GM12878 (cell line): Measurements from ENCODE around the gene WDR48. TPM values are rescaled to one million over a fixed set of nuclear protein-coding genes. Genes with fewer than 3 reads are reported as not detected.
A peak's percentile ranks its signal among the peaks of the same experiment; 100 is the strongest.

Experiments
- ATAC-seq: fragments of 200-7000 bp; cut with Tn5 transposase; 3 replicates; pipeline ENCODE4 v1.9.1; 2020; ENCODE audit warnings: mild to moderate bottlenecking, moderate library complexity
- BruUV-seq: library from RNA; stranded (reverse); fragments of 400-500 nt; replicated peaks from 2 replicates; lab custom pipeline; 2021; lab: Mats Ljungman, UMichigan
- CTCF ChIA-PET: fragments of 300-600 bp; sonication (Branson Sonifier 250); formaldehyde crosslinking; extraction: SDS; loops from one replicate; lab custom pipeline; 2021; ENCODE audit warnings: inconsistent platforms; lab: Yijun Ruan, JAX
- POLR2A ChIA-PET: fragments of 350-600 bp; formaldehyde crosslinking; extraction: SDS; loops from one replicate; lab custom pipeline; 2021; ENCODE audit warnings: inconsistent platforms; lab: Charles Lee
- RAD21 ChIA-PET: fragments of 300-600 bp; sonication (Branson Sonifier 250); formaldehyde crosslinking; loops from one replicate; lab custom pipeline; 2023; ENCODE audit warnings: antibody characterized with exemption; ENCODE audit not compliant: unreplicated experiment; lab: Charles Lee
- SMC1A ChIA-PET: fragments of 300-600 bp; sonication (Branson Sonifier 250); formaldehyde crosslinking; loops from one replicate; lab custom pipeline; 2023; ENCODE audit not compliant: unreplicated experiment, uncharacterized antibody; lab: Charles Lee
- DNase-seq: peaks from one replicate; pipeline ENCODE4 v3.0.0-alpha.2; 2011; ENCODE audit warnings: low read depth, low spot score
- FAIRE-seq: peaks from 3 replicates; lab custom pipeline; 2011; peaks lifted over from hg19 to GRCh38; lab: Jason Lieb, UNC
- H2AFZ ChIP-seq: 2 replicates; pipeline ENCODE4 v1.6.0; 2011; ENCODE audit warnings: low read depth, low read length, control low read depth; ENCODE audit not compliant: control insufficient read depth
- H3K27ac ChIP-seq: 2 replicates; pipeline ENCODE4 v1.5.1; 2011; ENCODE audit warnings: control low read depth; ENCODE audit not compliant: control insufficient read depth, insufficient read depth
- H3K27me3 ChIP-seq, 2 experiments: replicated peaks in 1 of 2; 2 replicates each; pipeline versions ENCODE4 v1.6.0 to v1.6.1; 2011; ENCODE audit warnings: low read length in 1 of 2; ENCODE audit not compliant: control insufficient read depth in 2 of 2, insufficient read depth in 2 of 2
- H3K36me3 ChIP-seq, 2 experiments: 2 replicates each; pipeline ENCODE4 v1.5.1; 2011; ENCODE audit warnings: low read length in 1 of 2; ENCODE audit not compliant: control insufficient read depth in 2 of 2, insufficient read depth in 2 of 2
- H3K4me1 ChIP-seq: 2 replicates; pipeline ENCODE4 v1.6.1; 2011; ENCODE audit warnings: mild to moderate bottlenecking, low read length, moderate library complexity, mixed read lengths; ENCODE audit not compliant: control insufficient read depth, insufficient read depth
- H3K4me2 ChIP-seq: 2 replicates; pipeline ENCODE4 v1.6.0; 2011; ENCODE audit warnings: control low read depth; ENCODE audit not compliant: control insufficient read depth, insufficient read depth
- H3K4me3 ChIP-seq: fragments of 200-600 bp; sonication (generic); 2 replicates; pipeline ENCODE4 v1.5.1; 2016
- H3K79me2 ChIP-seq: 2 replicates; pipeline ENCODE4 v1.6.0; 2011; ENCODE audit warnings: low read length; ENCODE audit not compliant: control insufficient read depth, insufficient read depth
- H3K9ac ChIP-seq: 2 replicates; pipeline ENCODE4 v1.8.0; 2011; ENCODE audit warnings: low read length, control low read depth, mixed read lengths; ENCODE audit not compliant: control insufficient read depth, insufficient read depth
- H3K9me3 ChIP-seq: replicated peaks from 3 replicates; pipeline ENCODE4 v1.5.1; 2011; ENCODE audit warnings: mild to moderate bottlenecking, low read length; ENCODE audit not compliant: control insufficient read depth, insufficient read depth
- H4K20me1 ChIP-seq: 2 replicates; pipeline ENCODE4 v1.6.0; 2011; ENCODE audit not compliant: control insufficient read depth, insufficient read depth
- NFYA ChIP-seq: IDR thresholded peaks from 2 replicates; pipeline ENCODE4 v1.6.1; 2011; ENCODE audit warnings: low read depth, mild to moderate bottlenecking, low read length, improper control_type of control experiment, borderline replicate concordance
- POLR2AphosphoS5 ChIP-seq: IDR thresholded peaks from 2 replicates; pipeline ENCODE4 v1.6.1; 2011; ENCODE audit warnings: mild to moderate bottlenecking, low read length, inconsistent platforms
- SIN3A ChIP-seq: IDR thresholded peaks from 2 replicates; pipeline ENCODE4 v1.6.1; 2012; ENCODE audit warnings: low read depth, low read length, improper control_type of control experiment
- WGBS: methylation state at CpG from one replicate; pipeline ENCODE4 v1.1.6; 2016; ENCODE audit warnings: low lambda C conversion rate; ENCODE audit not compliant: insufficient replicate concordance, insufficient coverage; ENCODE audit errors: missing lambda C conversion rate; 5-methylcytosine and 5-hydroxymethylcytosine counted together
- in situ Hi-C: fragments of 300-500 bp; cut with MboI; formaldehyde crosslinking; loops from 9 replicates; pipeline ENCODE4 v1.14.3; 2018; ENCODE audit warnings: mixed read lengths
- intact Hi-C: fragments of 100-400 bp; cut with micrococcal nuclease; formaldehyde crosslinking; loops from one replicate; pipeline ENCODE4 v1.14.2; 2022; ENCODE audit not compliant: unreplicated experiment
- polyA plus RNA-seq, 11 experiments: library from polyadenylated mRNA; depleted of rRNA in 4 of 11; unstranded in 6 of 11; stranded (reverse) in 5 of 11; fragments of >200 nt; fragmentation: Nextera tagmentation in 4 of 11; fragmentation: Illumina TruSeq in 1 of 11; extraction: Ambion mirVana in 4 of 11; extraction: Trizol in 1 of 11; gene quantifications; 1 replicate in 1 of 11; 2 replicates in 10 of 11; pipeline versions ENCODE4 v1.2.1 to v1.2.3, GENCODE V29; 2011 to 2016; ENCODE audit warnings: inconsistent platforms in 2 of 11, missing spikeins in 2 of 11, low read depth in 1 of 11
- total RNA-seq, 4 experiments: library from RNA; depleted of rRNA in 3 of 4; stranded (reverse); fragments of >200 nt in 3 of 4; fragmentation: Illumina TruSeq in 1 of 4; extraction: Trizol in 1 of 4; gene quantifications; 2 replicates each; pipeline versions ENCODE4 v1.2.1 to v1.2.3, GENCODE V29; 2013 to 2021
- TF ChIP-seq, protein P1 (sequence below): IDR thresholded peaks from 2 replicates; pipeline ENCODE4 v1.6.1; 2012; ENCODE audit warnings: mild to moderate bottlenecking, low read depth, low read length
- TF ChIP-seq, protein P2 (sequence below): fragments of 450-650 bp; formaldehyde crosslinking; IDR thresholded peaks from 2 replicates; pipeline ENCODE4 v1.5.0; 2022; ENCODE audit warnings: mild to moderate bottlenecking, missing genetic modification characterization
- TF ChIP-seq, protein P3 (sequence below): IDR thresholded peaks from 2 replicates; pipeline ENCODE4 v1.6.1; 2011; ENCODE audit warnings: low read depth, mild to moderate bottlenecking, low read length, moderate library complexity, borderline replicate concordance; ENCODE audit errors: extremely low read depth

WDR48 gene
- total and polyA plus RNA-seq, 10 of the 15 experiments (the other 5 are each of a cell fraction or from before 2014, with no cell fraction given), result 16.8 to 43.8 (median 29.0) TPM

DNA sequence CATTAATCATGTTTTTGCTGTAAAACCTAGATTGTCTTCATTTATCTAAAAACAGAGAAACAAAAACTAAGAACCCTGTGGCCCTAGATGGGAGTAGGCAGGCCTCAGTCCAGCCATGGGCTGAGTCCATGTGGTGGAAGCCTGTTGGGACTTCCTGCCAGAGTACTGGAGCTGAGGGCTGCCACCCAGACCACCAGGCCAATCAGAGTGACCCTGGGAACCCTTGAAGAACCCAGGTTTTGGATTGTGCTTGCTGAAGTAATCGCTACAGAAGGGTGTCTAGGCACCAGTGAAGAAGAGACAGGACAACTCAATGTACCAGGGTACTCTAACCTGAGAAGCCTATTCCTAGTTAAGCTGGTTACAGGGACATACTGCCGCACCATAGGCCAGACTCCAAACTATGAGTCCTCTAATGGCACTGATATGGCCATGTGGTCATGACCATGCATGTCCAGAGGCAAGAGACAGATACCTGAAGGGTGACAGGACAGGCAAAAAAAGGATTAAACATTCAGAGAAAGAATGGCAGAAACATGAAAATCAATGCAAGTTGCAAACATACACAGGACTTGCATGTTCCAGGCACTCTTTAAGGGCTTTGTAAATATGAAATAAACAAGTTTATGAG lies 88.6 kb downstream of the WDR48 start:
- Histone ChIP-seq H3K9me3 (no peaks in the 10 kb centered on the region), H3K4me3 (no peak overlapping the region), H3K79me2 (peaks cover 13% of the 10 kb centered on the region), H3K4me2 (no peak overlapping the region), H3K27ac (no peak overlapping the region), H3K9ac (no peak overlapping the region), H3K36me3 (peaks cover 17 to 30% of the 10 kb centered on the region in 2 experiments), H3K4me1 (no peaks in the 10 kb centered on the region; the same call in 1 of the 2 replicates), H3K27me3 (no peaks in the 10 kb centered on the region), H4K20me1 (no peaks in the 10 kb centered on the region; the same call in 1 of the 2 replicates), H2AFZ (no peak overlapping the region)
- WGBS, result 91% methylated on average over 2 of the region's 2 CpGs
- RAD21 ChIA-PET, result interaction anchor here (0.6 kb wide), 1 partner anchor 49 kb away, joined by 3 read pairs; no protein-coding TSS in a partner anchor
- intact Hi-C loops (no loop called here), in situ Hi-C loops (no loop called here)
- BruUV-seq, result no TSS peak
- TF ChIP-seq, protein P1, sequence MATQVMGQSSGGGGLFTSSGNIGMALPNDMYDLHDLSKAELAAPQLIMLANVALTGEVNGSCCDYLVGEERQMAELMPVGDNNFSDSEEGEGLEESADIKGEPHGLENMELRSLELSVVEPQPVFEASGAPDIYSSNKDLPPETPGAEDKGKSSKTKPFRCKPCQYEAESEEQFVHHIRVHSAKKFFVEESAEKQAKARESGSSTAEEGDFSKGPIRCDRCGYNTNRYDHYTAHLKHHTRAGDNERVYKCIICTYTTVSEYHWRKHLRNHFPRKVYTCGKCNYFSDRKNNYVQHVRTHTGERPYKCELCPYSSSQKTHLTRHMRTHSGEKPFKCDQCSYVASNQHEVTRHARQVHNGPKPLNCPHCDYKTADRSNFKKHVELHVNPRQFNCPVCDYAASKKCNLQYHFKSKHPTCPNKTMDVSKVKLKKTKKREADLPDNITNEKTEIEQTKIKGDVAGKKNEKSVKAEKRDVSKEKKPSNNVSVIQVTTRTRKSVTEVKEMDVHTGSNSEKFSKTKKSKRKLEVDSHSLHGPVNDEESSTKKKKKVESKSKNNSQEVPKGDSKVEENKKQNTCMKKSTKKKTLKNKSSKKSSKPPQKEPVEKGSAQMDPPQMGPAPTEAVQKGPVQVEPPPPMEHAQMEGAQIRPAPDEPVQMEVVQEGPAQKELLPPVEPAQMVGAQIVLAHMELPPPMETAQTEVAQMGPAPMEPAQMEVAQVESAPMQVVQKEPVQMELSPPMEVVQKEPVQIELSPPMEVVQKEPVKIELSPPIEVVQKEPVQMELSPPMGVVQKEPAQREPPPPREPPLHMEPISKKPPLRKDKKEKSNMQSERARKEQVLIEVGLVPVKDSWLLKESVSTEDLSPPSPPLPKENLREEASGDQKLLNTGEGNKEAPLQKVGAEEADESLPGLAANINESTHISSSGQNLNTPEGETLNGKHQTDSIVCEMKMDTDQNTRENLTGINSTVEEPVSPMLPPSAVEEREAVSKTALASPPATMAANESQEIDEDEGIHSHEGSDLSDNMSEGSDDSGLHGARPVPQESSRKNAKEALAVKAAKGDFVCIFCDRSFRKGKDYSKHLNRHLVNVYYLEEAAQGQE, result no peak
- TF ChIP-seq NFYA (no peak), POLR2AphosphoS5 (peak; percentile 14; the same call in 1 of the 2 replicates), SIN3A (no peak)
- TF ChIP-seq, protein P2, sequence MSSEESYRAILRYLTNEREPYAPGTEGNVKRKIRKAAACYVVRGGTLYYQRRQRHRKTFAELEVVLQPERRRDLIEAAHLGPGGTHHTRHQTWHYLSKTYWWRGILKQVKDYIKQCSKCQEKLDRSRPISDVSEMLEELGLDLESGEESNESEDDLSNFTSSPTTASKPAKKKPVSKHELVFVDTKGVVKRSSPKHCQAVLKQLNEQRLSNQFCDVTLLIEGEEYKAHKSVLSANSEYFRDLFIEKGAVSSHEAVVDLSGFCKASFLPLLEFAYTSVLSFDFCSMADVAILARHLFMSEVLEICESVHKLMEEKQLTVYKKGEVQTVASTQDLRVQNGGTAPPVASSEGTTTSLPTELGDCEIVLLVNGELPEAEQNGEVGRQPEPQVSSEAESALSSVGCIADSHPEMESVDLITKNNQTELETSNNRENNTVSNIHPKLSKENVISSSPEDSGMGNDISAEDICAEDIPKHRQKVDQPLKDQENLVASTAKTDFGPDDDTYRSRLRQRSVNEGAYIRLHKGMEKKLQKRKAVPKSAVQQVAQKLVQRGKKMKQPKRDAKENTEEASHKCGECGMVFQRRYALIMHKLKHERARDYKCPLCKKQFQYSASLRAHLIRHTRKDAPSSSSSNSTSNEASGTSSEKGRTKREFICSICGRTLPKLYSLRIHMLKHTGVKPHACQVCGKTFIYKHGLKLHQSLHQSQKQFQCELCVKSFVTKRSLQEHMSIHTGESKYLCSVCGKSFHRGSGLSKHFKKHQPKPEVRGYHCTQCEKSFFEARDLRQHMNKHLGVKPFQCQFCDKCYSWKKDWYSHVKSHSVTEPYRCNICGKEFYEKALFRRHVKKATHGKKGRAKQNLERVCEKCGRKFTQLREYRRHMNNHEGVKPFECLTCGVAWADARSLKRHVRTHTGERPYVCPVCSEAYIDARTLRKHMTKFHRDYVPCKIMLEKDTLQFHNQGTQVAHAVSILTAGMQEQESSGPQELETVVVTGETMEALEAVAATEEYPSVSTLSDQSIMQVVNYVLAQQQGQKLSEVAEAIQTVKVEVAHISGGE (CRISPR knock-in tag), result no peak
- TF ChIP-seq, protein P3, sequence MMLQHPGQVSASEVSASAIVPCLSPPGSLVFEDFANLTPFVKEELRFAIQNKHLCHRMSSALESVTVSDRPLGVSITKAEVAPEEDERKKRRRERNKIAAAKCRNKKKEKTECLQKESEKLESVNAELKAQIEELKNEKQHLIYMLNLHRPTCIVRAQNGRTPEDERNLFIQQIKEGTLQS, result no peak
- FAIRE-seq (no peak), ATAC-seq (peak; percentile 9), DNase-seq (no peak)
- SMC1A ChIA-PET, result no interaction called here
- CTCF ChIA-PET, result interaction anchor here (0.7 kb wide), 1 partner anchor 15 kb away, joined by 3 read pairs; no protein-coding TSS in a partner anchor
- POLR2A ChIA-PET, result no interaction called here
